Measurements from ENCODE around the gene ADRB1. TPM values are rescaled to one million over a fixed set of nuclear protein-coding genes. Genes with fewer than 3 reads are reported as not detected.
A peak's percentile ranks its signal among the peaks of the same experiment; 100 is the strongest.

Gene ADRB1
- total and polyA plus RNA-seq, 2 experiments from 2014 or later: 0.23 to 0.24 TPM

GRCh38 chr10:114024876-114025610, 18.6 kb upstream of the ADRB1 start:
- Histone ChIP-seq H3K4me3 (no peak overlapping the region), H3K36me3 (ENCODE audit: insufficient read depth) (no peaks in the 10 kb centered on the region), H2AFZ (peak overlapping the region; percentile 93; the same call in 1 of the 2 replicates), H3K27ac (ENCODE audit: low read depth) (no peak overlapping the region), H3K4me1 (ENCODE audit: insufficient read depth) (no peaks in the 10 kb centered on the region), H3K27me3 (ENCODE audit: insufficient read depth) (no peaks in the 10 kb centered on the region), H3F3A (replicated peaks; ENCODE audit: low read depth) (no peaks in the 10 kb centered on the region), H3K9me2 (ENCODE audit: insufficient read depth) (no peaks in the 10 kb centered on the region), H3K4me2 (no peak overlapping the region), H3K79me2 (replicated peaks; ENCODE audit: insufficient read depth) (no peaks in the 10 kb centered on the region), H4K20me1 (replicated peaks; ENCODE audit: insufficient read depth) (no peaks in the 10 kb centered on the region)
- no peak for TF ChIP-seq CTCF (conservative IDR thresholded peaks at IDR 0.05; ENCODE audit: low read depth in 2 of 2)
- no peak for TF ChIP-seq CREB1 (CRISPR knock-in tag; IDR thresholded peaks at IDR 0.05; ENCODE audit: low read depth)
- no peak for TF ChIP-seq ZNF331 (CRISPR knock-in tag; IDR thresholded peaks at IDR 0.05; ENCODE audit: low read depth)
- no peak for TF ChIP-seq EZH2phosphoT487 (IDR thresholded peaks at IDR 0.05; ENCODE audit: unreplicated experiment)
- TF ChIP-seq ZNF114 (CRISPR knock-in tag; IDR thresholded peaks at IDR 0.05): no peak
- TF ChIP-seq EZH2 (IDR thresholded peaks at IDR 0.05; ENCODE audit: low read depth, unreplicated experiment): no peak
- no peak for TF ChIP-seq JUNB (IDR thresholded peaks at IDR 0.05; ENCODE audit: unreplicated experiment)
- no peak for TF ChIP-seq STAT1 (IDR thresholded peaks at IDR 0.05; ENCODE audit: unreplicated experiment)
- no peak for TF ChIP-seq NANOG (IDR thresholded peaks at IDR 0.05; ENCODE audit: borderline replicate concordance)
- TF ChIP-seq POLR2AphosphoS5 (IDR thresholded peaks at IDR 0.05; ENCODE audit: low read depth): no peak
- TF ChIP-seq ETS1 (IDR thresholded peaks at IDR 0.05): no peak
- TF ChIP-seq REST (IDR thresholded peaks at IDR 0.05; ENCODE audit: unreplicated experiment): no peak
- no peak for TF ChIP-seq ZNF462 (CRISPR knock-in tag; IDR thresholded peaks at IDR 0.05)
- no peaks in the 10 kb centered on the region for H3K9me3 Mint-ChIP-seq
- H3K4me3 Mint-ChIP-seq: no peak overlapping the region
- ATAC-seq (no peak), DNase-seq (ENCODE audit: low spot score) (no peak)
- no peak overlapping the region for H3K27ac Mint-ChIP-seq
- peaks cover 4% of the 10 kb centered on the region for H3K27me3 Mint-ChIP-seq (ENCODE audit: insufficient read depth, low read depth, poor library complexity)
- no peaks in the 10 kb centered on the region for H3K36me3 Mint-ChIP-seq (ENCODE audit: low read depth)
- peaks cover 13% of the 10 kb centered on the region; the same call in 2 of the 3 replicates for H3K4me1 Mint-ChIP-seq
